ENCODE data around the gene ERCC6L2. TPM values are rescaled to one million over a fixed set of nuclear protein-coding genes. Genes with fewer than 3 reads are reported as not detected.

The ERCC6L2 gene
- polyA plus RNA-seq, 1 of the 3 experiments (the other 2 are of a cell fraction): 10.0 TPM

DNA sequence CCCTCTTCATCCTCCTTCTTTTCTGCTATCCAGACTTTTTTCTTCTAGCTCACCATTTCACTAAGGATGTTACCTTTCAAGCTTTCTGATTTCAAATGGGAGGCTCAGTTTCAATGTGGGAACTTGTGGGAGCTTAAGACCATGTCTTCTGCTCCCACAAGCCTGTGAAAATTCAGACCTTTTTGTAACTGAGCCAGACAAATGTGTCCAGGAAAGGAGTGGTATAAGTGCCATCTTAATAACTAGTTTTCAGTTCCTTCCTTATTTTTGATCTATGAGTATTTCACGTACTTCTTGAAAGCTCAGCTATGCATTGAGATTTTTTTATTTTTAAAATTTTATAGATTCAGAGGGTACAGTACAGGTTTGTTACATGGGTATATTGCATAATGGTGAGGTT is 4.6 kb upstream of the ERCC6L2 start (continued):
- TF ChIP-seq, protein P1, sequence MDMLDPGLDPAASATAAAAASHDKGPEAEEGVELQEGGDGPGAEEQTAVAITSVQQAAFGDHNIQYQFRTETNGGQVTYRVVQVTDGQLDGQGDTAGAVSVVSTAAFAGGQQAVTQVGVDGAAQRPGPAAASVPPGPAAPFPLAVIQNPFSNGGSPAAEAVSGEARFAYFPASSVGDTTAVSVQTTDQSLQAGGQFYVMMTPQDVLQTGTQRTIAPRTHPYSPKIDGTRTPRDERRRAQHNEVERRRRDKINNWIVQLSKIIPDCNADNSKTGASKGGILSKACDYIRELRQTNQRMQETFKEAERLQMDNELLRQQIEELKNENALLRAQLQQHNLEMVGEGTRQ (IDR thresholded peaks at IDR 0.05; ENCODE audit: borderline replicate concordance, low read depth, low read length): no peak
- no peak for TF ChIP-seq YY1 (IDR thresholded peaks at IDR 0.05; ENCODE audit: low read depth)

DNA sequence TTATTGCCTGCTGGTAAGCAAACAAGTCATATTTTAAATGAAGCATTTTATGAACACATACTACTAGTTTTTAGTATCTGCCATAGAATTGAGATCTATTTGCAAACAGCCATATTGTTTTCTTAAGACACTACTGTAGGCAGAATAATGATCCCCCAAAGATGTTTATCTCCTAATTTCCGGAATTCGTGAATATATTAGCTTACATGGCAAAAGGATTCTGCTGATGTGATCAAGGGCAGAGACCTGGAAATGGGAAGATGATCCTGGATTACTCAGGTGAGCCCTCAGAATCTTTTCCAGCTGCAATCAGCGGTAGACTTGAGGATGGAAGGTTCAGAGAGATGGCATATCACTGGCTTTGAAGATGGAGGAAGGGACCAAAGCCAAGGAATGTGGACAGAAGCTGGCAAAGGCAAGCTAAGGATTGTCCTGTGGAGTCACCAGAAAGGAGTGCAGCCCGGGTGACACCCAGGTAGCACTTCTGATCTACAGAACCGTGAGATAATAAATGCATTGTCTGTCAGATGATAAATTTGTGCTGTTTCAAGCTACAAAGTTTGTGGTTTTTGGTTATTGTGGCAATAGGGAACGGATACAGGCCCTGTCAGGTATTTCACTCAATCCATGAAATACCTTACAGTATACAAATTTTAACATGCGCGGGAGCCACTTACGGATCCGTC is 1.0 kb upstream of the ERCC6L2 start:
- no peak overlapping the region for H3K9ac ChIP-seq
- POLR2A ChIA-PET: interaction anchor here (0.6 to 2.5 kb wide), 13 partner anchors 12 to 740 kb away, joined by 3 to 10 read pairs (median 4); partner anchors contain the start of gene PTCH1
- peak; percentile 22 for DNase-seq

DNA sequence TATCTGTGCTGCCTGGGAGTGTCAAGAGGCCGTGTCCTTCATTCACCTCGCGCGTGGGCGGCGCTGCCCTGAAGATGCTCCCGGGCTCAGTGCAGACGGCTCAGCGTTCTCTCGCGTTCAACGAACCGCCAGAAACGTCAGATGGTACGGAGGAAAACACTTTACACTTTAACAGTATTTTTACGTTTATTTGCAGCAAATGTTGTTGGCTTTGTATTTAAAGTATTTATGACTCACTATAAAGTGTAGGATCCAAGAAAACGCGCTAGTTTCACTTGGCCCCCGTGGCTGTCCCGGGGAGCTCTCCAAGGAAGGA is 544 bp upstream of the ERCC6L2 start:
- Histone ChIP-seq H3F3A (replicated peaks; ENCODE audit: insufficient read depth) (peaks cover 12% of the 10 kb centered on the region), H4K20me1 (ENCODE audit: insufficient read depth) (peaks cover 7% of the 10 kb centered on the region), H3K36me3 (replicated peaks in 1 of 2; ENCODE audit: control insufficient read depth in 1 of 2, insufficient read depth in 2 of 2, low read length in 1 of 2) (peaks cover 5 to 14% of the 10 kb centered on the region in 2 experiments), H3K4me2 (no peak overlapping the region; the same call in 1 of the 2 replicates), H3K27ac (ENCODE audit: low read depth in 2 of 2, low read length in 1 of 2) (no peak overlapping the region; a peak in 1 of 4 replicates), H3K79me2 (ENCODE audit: insufficient read depth) (peaks cover 19% of the 10 kb centered on the region), H3K9me2 (no peaks in the 10 kb centered on the region), H3K4me3 (ENCODE audit: low read depth in 2 of 2, low read length in 1 of 2) (no peak overlapping the region), H3K9ac (no peak overlapping the region), H2AFZ (ENCODE audit: low read depth) (peak overlapping the region; percentile 91), H3K27me3 (ENCODE audit: insufficient read depth) (no peaks in the 10 kb centered on the region), H3K9me3 (no peaks in the 10 kb centered on the region), H3K4me1 (ENCODE audit: control insufficient read depth in 1 of 2, insufficient read depth in 2 of 2, low read depth in 1 of 2, low read length in 1 of 2) (peaks cover 6 to 8% of the 10 kb centered on the region in 2 experiments; a peak in 3 of 4 replicates)
- DNase-seq: peak; percentile 50
- CTCF ChIA-PET: interaction anchor here (0.8 to 2.4 kb wide), 4 partner anchors 205 to 1179 kb away, joined by 3 to 15 read pairs (median 3); no protein-coding TSS in a partner anchor
- WGBS (ENCODE audit: low lambda C conversion rate): under 1% methylated on average over 18 of the region's 20 CpGs
- POLR2A ChIA-PET: interaction anchor here (0.6 to 2.5 kb wide), 15 partner anchors 13 to 741 kb away, joined by 3 to 10 read pairs (median 4); partner anchors contain the start of gene PTCH1
- TF ChIP-seq YY1 (IDR thresholded peaks at IDR 0.05; ENCODE audit: low read depth) (no peak), SMC3 (IDR thresholded peaks at IDR 0.05; ENCODE audit: low read depth, low read length) (0 out of 2 replicates have a peak, but pooled peaks have one; percentile 2), RCOR1 (IDR thresholded peaks at IDR 0.05; ENCODE audit: low read length) (no peak), TCF12 (IDR thresholded peaks at IDR 0.05) (no peak), FOXJ3 (CRISPR knock-in tag; IDR thresholded peaks at IDR 0.05) (no peak), NRF1 (IDR thresholded peaks at IDR 0.05; ENCODE audit: low read depth, low read length) (no peak), TEAD4 (IDR thresholded peaks at IDR 0.05; ENCODE audit: borderline replicate concordance, insufficient read depth) (no peak), RAD21 (IDR thresholded peaks at IDR 0.05; ENCODE audit: low read length) (no peak), EP300 (IDR thresholded peaks at IDR 0.05; ENCODE audit: borderline replicate concordance in 1 of 2, low read depth in 1 of 2, low read length in 1 of 2) (no peak), MXI1 (IDR thresholded peaks at IDR 0.05; ENCODE audit: low read depth, low read length) (peak; percentile 84), FOXM1 (IDR thresholded peaks at IDR 0.05; ENCODE audit: low read depth) (no peak), NFIC (IDR thresholded peaks at IDR 0.05; ENCODE audit: borderline replicate concordance) (no peak), TAF1 (IDR thresholded peaks at IDR 0.05; ENCODE audit: borderline replicate concordance, low read depth, low read length) (no peak), SIN3A (IDR thresholded peaks at IDR 0.05; ENCODE audit: borderline replicate concordance, low read depth, low read length) (no peak), POLR2AphosphoS5 (IDR thresholded peaks at IDR 0.05; ENCODE audit: low read depth, low read length) (no peak), FOSL2 (IDR thresholded peaks at IDR 0.05; ENCODE audit: borderline replicate concordance, low read depth) (no peak)
- TF ChIP-seq, protein P2, sequence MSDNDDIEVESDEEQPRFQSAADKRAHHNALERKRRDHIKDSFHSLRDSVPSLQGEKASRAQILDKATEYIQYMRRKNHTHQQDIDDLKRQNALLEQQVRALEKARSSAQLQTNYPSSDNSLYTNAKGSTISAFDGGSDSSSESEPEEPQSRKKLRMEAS (IDR thresholded peaks at IDR 0.05; ENCODE audit: low read depth): no peak; the same call in 1 of the 2 replicates
- TF ChIP-seq, protein P3, sequence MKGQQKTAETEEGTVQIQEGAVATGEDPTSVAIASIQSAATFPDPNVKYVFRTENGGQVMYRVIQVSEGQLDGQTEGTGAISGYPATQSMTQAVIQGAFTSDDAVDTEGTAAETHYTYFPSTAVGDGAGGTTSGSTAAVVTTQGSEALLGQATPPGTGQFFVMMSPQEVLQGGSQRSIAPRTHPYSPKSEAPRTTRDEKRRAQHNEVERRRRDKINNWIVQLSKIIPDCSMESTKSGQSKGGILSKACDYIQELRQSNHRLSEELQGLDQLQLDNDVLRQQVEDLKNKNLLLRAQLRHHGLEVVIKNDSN (IDR thresholded peaks at IDR 0.05; ENCODE audit: borderline replicate concordance, low read depth): no peak
- TF ChIP-seq, protein P4, sequence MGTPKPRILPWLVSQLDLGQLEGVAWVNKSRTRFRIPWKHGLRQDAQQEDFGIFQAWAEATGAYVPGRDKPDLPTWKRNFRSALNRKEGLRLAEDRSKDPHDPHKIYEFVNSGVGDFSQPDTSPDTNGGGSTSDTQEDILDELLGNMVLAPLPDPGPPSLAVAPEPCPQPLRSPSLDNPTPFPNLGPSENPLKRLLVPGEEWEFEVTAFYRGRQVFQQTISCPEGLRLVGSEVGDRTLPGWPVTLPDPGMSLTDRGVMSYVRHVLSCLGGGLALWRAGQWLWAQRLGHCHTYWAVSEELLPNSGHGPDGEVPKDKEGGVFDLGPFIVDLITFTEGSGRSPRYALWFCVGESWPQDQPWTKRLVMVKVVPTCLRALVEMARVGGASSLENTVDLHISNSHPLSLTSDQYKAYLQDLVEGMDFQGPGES (IDR thresholded peaks at IDR 0.05; ENCODE audit: low read depth, low read length): no peak
- TF ChIP-seq, protein P1 (IDR thresholded peaks at IDR 0.05; ENCODE audit: borderline replicate concordance, low read depth, low read length): no peak

More for the DNA sequence above, 1.0 kb upstream of the ERCC6L2 start:
- 8% methylated on average over 10 of the region's 10 CpGs for WGBS (ENCODE audit: low lambda C conversion rate)
- Histone ChIP-seq H2AFZ (ENCODE audit: low read depth) (peak overlapping the region; percentile 91), H3K27me3 (ENCODE audit: insufficient read depth) (no peaks in the 10 kb centered on the region), H3K4me1 (ENCODE audit: control insufficient read depth in 1 of 2, insufficient read depth in 2 of 2, low read depth in 1 of 2, low read length in 1 of 2) (peaks cover 3 to 6% of the 10 kb centered on the region in 2 experiments; a peak in 3 of 4 replicates), H3F3A (replicated peaks; ENCODE audit: insufficient read depth) (peaks cover 8% of the 10 kb centered on the region), H3K4me2 (no peak overlapping the region; the same call in 1 of the 2 replicates), H3K4me3 (ENCODE audit: low read depth in 2 of 2, low read length in 1 of 2) (no peak overlapping the region), H3K36me3 (replicated peaks in 1 of 2; ENCODE audit: control insufficient read depth in 1 of 2, insufficient read depth in 2 of 2, low read length in 1 of 2) (peaks cover 7 to 19% of the 10 kb centered on the region in 2 experiments), H3K9me3 (no peaks in the 10 kb centered on the region), H4K20me1 (ENCODE audit: insufficient read depth) (peaks cover 4% of the 10 kb centered on the region), H3K27ac (ENCODE audit: low read depth in 2 of 2, low read length in 1 of 2) (no peak overlapping the region; a peak in 1 of 4 replicates), H3K9me2 (no peaks in the 10 kb centered on the region), H3K79me2 (ENCODE audit: insufficient read depth) (peaks cover 19% of the 10 kb centered on the region)
- TF ChIP-seq MEF2A (IDR thresholded peaks at IDR 0.05; ENCODE audit: borderline replicate concordance, low read depth): no peak
- CTCF ChIA-PET: interaction anchor here (0.8 to 2.4 kb wide), 5 partner anchors 155 to 1178 kb away, joined by 3 to 15 read pairs (median 3); no protein-coding TSS in a partner anchor

Data from SK-N-SH (cell line).